GM21367 (cell line): Measurements from ENCODE around the gene MAP1A.

ENCODE experiments used
- ATAC-seq: cut with Tn5 transposase; IDR thresholded peaks from one replicate; pipeline ENCODE4 v1.9.1; 2021; ENCODE audit not compliant: unreplicated experiment

MAP1A gene

DNA sequence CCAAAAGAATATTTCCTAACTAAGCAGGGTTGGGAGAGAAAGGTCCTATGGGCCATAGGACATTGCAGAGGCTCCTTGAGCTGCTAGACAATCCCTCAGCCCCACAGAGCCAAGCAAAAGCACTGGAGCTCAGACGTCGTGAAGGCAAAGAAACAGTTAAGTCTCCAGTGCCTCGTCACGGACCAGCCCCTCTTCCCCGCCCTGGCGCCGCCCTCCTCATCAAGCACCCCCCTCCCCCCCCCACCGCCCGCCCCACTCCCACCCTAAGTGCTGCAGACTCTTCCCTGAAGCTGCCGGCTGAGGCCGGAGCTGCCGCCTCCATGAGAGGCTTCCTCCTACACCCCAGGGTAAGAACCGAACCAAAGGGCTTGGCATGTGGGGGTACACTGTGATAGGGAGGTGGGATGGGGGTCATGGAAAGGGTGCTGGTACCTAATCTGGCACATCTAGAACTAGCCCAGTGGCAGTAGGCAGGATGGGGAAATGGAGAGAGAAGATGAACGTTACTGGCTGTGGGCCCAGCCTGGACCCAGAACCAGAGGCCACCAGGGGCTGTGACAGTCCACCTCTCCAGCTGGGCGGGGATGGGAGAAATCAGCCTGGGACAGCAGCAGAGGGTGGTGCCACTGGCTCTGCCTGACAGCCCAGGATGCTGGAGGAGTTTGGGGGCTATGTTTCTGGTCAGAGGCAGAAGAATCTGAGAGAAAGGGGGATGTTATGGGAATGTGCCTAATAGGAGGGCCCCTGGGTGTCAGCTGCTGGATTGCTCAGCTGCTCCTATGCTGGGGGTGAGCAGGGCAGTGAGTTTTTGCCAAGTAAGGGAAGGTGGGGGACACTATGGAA lies at the start of gene MAP1A:
MAP1A (plus strand) TSS at position 255 of the 843 bp plus-strand sequence. CDS start 3,866 bp downstream, outside the sequence.
- no peak for ATAC-seq

DNA sequence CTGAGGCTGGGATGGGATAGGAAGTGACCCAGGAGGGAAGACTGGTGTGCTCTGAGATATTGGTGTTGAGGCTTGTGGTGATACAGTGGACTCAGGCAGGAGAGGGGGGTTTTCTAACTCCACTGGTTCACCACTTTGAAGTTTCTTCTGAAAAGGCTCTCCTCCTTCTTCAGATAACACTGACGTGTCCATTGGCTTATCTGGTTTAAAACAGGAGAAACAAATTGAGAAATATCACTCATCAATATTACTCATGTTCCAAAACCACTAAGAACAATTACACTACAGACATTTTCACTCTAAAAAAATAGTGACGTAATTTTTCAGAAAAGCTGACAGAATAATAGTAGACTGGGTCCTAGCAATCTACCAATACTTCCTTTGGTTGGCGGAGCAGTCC lies 47.5 kb upstream of the MAP1A start:
- ATAC-seq: no peak

GRCh38 chr15:43471975-43472374 lies 45.4 kb upstream of the MAP1A start:
- ATAC-seq: no peak

DNA sequence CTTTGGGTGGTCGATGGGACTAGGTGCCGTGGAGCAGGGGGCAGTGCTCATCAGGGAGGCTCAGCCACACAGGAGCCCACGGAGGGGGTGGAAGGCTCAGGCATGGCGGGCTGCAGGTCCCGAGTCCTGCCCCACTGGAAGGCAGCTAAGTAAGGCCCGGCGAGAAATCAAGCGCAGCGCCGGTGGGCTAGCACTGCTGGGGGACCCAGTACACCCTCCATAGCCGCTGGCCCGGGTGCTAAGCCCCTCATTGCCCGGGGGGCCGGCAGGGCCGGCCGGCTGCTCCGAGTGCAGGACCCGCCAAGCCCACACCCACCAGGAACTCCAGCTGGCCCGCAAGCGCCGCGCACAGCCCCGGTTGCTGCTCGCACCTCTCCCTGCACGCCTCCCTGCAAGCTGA lies 43.5 kb upstream of the MAP1A start:
- ATAC-seq: no peak

DNA sequence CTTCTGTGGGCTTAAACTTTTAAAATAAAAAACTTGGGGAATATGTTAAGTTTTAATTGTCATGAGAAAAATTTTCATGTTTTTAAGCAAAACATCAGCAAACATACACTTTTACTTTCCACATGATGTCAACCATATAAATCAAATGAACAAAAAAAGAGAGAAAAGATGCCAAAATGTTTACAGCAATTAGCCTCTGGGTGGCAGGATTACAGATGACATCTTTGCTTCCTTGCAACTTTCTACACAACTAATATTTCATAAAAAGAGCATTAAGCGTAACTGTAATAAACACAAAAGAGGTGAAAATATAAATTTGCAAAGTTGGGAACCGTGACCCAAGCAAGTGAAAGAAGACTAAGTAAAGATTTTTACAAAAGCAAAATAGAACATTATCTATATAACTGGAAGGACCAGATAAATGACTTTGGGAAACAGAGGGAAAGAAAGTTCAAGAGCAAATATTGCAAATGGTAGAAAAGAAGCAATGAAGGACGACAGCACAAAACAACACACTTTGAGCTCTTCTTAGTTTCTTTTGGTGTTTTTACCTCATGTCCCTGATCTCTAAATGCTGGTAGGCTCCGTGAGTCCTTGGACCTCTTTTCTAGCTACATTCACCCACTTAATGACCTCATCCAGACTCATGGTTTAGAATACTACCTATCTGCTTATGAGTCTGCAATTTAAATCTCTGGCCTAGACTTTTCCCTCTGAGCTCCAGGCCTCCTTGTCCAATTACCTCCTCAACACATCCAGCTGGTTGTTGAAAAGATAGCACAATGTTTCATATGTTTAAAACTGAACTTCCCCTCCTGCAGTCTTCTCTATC lies 33.9 kb upstream of the MAP1A start:
- ATAC-seq: no peak

DNA sequence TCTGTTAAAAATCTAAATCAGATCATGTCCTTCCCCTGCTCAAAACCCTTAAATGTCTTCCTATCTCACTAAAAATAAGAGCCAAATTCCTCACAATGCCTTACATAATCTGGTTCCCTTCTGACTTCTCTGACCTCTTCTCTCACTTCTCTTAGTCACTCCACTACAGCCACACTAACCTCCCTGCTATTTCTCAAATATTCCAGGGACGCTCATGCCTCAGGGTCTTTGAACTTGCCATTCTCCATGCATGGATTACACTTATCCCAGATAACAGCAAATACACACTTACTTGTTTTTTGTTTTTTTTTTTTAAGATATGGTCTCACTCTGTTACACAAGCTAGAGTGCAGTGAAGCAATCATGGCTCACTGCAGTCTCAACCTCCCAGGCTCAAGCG lies 33.0 kb upstream of the MAP1A start:
- no peak for ATAC-seq

- ATAC-seq: no peak
Observed at GRCh38 chr15:43487271-43487895, 30.0 kb upstream of the MAP1A start.

DNA sequence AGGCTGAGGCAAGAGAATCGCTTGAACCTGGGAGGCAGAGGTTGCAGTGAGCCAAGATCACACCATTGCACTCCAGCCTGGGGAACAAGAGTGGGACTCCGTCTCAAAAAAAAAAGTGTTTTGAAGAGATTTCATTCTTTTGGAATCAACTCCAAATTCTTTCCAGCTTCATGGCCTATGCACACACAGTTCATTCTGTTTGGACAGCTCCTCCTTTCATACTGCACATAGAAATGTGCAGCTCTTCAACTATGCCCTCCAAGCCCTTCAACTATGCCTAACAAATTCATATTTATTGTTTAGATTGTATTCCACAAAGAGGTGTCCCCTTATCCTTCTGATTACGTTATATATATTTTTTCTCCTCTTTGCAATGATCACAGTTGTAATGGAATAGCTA lies 28.6 kb upstream of the MAP1A start:
- no peak for ATAC-seq

- ATAC-seq: no peak
Observed at GRCh38 chr15:43489191-43489590, 28.2 kb upstream of the MAP1A start.

DNA sequence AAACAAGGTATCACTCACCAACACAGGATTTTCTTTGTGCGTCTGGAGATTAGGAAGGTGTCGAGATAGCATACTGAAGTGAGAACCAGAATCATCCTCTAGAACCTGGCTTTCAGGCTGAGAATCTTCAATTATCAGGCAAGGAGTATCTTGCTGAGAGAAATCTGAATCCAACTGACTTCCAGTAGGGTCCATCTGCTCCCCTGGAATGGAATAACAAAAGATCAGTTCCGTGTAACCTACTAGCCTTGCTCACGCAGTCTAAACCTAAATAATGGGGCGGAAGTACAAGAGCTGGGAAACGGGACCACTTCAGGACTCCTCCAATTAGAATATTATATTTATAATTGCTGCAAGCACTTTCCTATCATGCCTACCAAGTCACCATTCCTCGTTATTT lies 25.1 kb upstream of the MAP1A start:
- no peak for ATAC-seq

DNA sequence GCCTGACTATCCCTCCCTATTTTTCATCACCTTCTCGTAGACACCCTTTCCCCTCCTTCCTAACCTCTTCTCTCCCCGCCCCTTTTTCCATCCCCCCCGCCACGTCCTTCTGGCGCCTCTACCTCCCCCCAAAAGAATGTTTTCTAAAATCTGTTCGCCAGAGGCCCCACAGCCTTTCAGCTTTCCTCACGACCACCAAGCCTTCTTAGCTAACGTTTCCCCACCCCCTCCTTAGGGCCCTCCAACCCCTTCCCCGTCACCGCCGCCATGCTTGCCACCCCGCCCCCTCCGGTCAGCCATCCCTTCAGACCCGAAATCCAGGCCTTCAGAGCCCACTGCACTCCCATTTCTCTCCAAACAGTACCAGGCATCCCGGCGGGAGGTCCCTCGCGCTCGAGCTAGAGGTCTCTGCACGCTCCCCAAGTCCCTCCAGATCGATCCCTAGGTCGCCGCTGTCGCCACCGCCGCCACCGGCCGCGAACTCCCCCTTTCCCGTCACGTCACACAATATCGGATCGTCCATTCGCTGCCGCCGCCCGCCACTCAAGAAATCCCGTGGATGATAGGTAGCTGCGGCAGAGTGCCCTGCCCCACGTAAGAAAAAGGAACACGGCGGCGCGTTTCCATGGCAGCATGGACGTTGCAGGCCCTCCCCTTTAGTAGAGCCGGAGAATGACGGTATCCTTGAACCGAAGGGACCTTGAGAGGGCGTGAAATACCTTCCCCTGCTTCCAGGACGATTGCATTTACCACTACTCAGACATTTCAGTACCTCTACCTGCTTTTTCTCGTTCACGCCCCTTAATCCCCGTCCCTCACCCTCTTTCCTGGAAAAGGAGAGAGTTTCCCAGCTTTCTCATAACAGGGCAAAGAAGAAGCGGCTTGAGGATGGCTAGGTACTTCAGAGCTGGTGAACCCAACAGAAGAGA lies 24.5 kb upstream of the MAP1A start, which contains the start of gene TP53BP1:
TP53BP1 (minus strand) TSS at position 484 of the 929 bp plus-strand sequence; CDS start at position 371, 113 bp downstream.
- ATAC-seq: peak; percentile 89

DNA sequence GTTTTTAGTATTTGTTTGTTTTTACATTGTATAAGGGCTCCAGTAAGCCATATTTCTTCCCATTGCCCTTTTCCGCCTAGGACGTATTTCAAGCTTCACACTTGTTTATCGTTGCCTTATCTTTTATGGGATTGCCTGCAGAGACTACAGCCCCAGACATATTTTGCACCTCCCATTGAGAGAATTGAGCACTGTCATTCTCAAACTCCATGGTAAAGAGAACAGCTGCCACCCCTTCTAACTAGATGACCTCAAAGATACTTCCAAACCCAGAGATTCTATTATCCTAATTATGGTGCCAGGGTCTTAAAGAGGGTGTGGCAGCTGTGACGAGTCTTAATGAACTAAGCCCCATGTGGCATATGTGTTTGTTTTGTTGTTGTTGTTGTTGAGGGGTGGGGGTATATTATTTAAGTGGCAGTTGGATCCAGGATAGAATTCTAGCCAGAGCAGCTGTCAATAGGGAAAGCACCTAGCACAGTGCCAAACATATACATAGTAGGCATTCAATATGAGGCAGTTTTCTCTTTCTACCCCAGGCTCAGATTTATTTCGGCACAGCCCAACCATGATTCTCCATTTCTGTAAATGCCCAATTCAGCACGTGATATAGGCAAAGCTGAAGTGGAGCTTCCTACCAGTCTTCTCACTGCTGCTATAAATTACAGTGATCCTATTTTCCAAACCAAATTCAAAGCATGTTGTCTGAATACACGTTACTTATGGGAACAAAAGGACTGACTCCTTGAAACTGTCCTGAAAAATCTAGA lies 23.5 kb upstream of the MAP1A start:
- ATAC-seq: no peak

DNA sequence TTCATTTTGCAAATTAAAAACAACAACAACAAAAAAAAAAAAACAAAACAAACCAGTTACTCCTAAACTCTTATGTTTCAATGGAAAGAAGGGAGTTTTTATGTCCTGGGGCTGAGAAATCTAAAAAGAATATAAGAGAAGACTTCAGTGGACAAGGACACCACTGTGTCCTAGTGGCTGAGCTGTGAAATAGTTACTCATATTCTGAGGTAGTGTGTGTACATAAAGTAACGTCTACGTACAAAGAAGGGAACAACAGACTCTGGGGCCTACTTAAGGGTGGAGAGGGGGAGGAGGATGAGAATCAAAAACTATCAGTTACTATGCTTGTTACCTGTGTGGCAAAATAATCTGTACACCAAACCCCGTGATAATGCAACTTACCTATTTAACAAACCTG lies 18.4 kb upstream of the MAP1A start:
- ATAC-seq: no peak

DNA sequence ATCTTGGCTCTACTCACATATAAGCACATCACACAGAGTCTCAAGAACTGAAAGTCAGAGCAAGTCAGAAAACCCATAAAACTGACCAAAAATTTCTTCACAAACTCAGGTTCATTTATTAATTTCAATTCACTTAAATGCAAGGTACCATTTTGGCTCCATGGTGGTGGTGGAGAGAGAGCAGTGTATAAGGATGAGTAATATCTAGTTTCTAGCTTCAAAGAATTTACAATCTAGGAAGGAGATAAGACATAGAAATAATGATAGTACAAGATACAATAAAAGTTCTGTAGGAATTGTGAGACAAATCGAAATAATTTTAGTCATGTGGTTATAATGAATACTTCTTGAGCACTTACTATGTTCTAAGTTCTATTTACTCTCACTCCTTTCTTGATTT lies 17.8 kb upstream of the MAP1A start:
- ATAC-seq: no peak

DNA sequence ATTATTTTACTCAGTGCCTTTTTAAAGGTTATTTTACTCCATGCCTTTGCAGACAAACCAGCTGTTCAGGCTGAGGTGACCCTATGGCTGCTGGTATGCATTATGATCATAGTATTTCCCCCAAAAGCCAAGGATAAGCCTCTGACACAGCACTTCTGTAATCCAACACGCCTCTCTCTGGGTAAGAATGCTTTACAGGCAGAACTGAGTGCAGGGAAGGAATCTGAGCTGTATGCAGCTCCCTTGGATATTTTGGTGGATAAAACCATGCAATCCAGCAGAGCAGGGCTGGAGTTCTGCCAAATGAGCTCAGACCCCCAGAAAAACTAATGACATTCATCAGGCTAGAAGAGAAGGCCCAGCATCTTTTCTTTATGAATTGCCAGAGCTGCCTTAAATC lies 11.7 kb upstream of the MAP1A start:
- ATAC-seq: no peak

DNA sequence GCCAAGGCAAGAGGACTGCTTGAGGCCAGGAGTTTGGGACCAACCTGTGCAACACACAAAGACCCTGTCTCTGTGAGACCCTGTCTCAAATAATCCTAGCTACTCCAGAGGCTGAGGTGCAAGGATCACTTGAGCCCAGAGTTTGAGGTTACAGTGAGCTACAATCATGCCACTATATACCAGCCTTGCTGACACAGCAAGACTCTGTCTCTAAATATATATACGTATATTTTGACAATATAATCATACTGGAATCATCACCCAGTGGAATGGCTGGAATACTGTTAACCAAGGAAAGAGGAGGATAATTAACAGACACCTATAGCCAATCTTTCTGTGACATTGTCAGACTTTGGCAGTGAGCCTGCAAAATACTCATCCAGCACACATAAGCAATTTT lies 9.0 kb upstream of the MAP1A start:
- no peak for ATAC-seq

GRCh38 chr15:43508991-43509659 lies 8.3 kb upstream of the MAP1A start:
- no peak for ATAC-seq

DNA sequence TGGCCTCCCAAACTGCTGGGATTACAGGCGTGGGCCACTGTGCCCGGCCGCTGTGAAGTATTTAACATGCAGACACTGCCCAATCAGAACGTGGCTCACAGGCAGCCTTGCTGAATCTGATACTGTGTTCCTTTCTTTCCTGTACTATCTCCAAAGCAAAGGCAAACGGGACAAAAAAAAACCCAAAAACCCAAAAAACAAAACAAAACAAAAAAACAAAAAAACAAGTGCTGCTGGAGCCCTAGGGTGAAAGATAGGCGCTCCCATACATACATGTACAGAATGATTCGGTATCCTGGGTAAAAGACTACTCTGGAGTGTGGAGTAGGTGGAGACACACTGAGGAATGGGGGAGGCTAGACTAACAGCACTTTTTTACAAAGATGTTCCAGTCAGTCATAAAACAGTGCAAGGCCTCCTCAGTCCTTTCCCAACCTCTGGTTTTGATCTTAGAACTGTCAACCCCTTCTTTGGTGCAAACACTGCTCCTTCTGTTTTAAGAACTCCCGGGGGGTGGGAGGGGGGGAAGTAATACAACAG lies 7.7 kb upstream of the MAP1A start:
- no peak for ATAC-seq
